HEK293 (cell line): Measurements from ENCODE around the gene RBM4.

ENCODE experiments used
- EGR2 ChIP-seq: fragments of 450-650 bp; formaldehyde crosslinking; IDR thresholded peaks from 2 replicates; pipeline ENCODE4 v1.5.1; 2016; ENCODE audit warnings: low read depth, missing biosample characterization, missing genetic modification characterization
- KLF10 ChIP-seq: fragments of 450-650 bp; IDR thresholded peaks from 2 replicates; pipeline ENCODE4 v1.5.1; 2018; ENCODE audit warnings: missing biosample characterization, mild to moderate bottlenecking, missing genetic modification characterization
- ZBTB1 ChIP-seq: fragments of 450-650 bp; formaldehyde crosslinking; IDR thresholded peaks from 2 replicates; pipeline ENCODE4 v1.5.1; 2016; ENCODE audit warnings: missing biosample characterization, missing genetic modification characterization
- ZNF112 ChIP-seq: fragments of 450-650 bp; formaldehyde crosslinking; IDR thresholded peaks from 2 replicates; pipeline ENCODE4 v1.5.0; 2017; ENCODE audit warnings: missing biosample characterization, missing genetic modification characterization
- ZNF132 ChIP-seq: fragments of 450-650 bp; formaldehyde crosslinking; IDR thresholded peaks from 2 replicates; pipeline ENCODE4 v1.5.1; 2017; ENCODE audit warnings: missing biosample characterization, missing genetic modification characterization, borderline replicate concordance
- ZNF133 ChIP-seq: fragments of 450-650 bp; formaldehyde crosslinking; IDR thresholded peaks from 2 replicates; pipeline ENCODE4 v1.5.1; 2016; ENCODE audit warnings: missing biosample characterization, missing genetic modification characterization
- ZNF248 ChIP-seq: fragments of 450-650 bp; formaldehyde crosslinking; IDR thresholded peaks from 2 replicates; pipeline ENCODE4 v1.5.1; 2017; ENCODE audit warnings: missing biosample characterization, missing genetic modification characterization
- ZNF266 ChIP-seq: fragments of 450-650 bp; formaldehyde crosslinking; IDR thresholded peaks from 2 replicates; pipeline ENCODE4 v1.5.1; 2016; ENCODE audit warnings: missing biosample characterization, missing genetic modification characterization, low read depth
- ZNF426 ChIP-seq: fragments of 450-650 bp; formaldehyde crosslinking; IDR thresholded peaks from 2 replicates; pipeline ENCODE4 v1.5.1; 2017; ENCODE audit warnings: missing biosample characterization, missing genetic modification characterization, mild to moderate bottlenecking, inconsistent platforms, moderate library complexity
- ZNF501 ChIP-seq: fragments of 450-650 bp; formaldehyde crosslinking; IDR thresholded peaks from 2 replicates; pipeline ENCODE4 v1.5.1; 2016; ENCODE audit warnings: missing biosample characterization, missing genetic modification characterization
- ZNF514 ChIP-seq: fragments of 450-650 bp; formaldehyde crosslinking; IDR thresholded peaks from 2 replicates; pipeline ENCODE4 v1.5.1; 2016; ENCODE audit warnings: missing biosample characterization, missing genetic modification characterization
- ZNF530 ChIP-seq: fragments of 450-650 bp; formaldehyde crosslinking; IDR thresholded peaks from 2 replicates; pipeline ENCODE4 v1.5.1; 2016; ENCODE audit warnings: low read depth, missing biosample characterization, missing genetic modification characterization
- ZNF571 ChIP-seq: fragments of 450-650 bp; formaldehyde crosslinking; IDR thresholded peaks from 2 replicates; pipeline ENCODE4 v1.5.0; 2017; ENCODE audit warnings: missing biosample characterization, missing genetic modification characterization
- ZNF658 ChIP-seq: fragments of 450-650 bp; formaldehyde crosslinking; IDR thresholded peaks from 2 replicates; pipeline ENCODE4; 2016; ENCODE audit warnings: missing biosample characterization, missing genetic modification characterization
- ZNF76 ChIP-seq: fragments of 450-650 bp; formaldehyde crosslinking; IDR thresholded peaks from 2 replicates; pipeline ENCODE4; 2016; ENCODE audit warnings: low read depth, missing biosample characterization, missing genetic modification characterization, borderline replicate concordance
- ZNF776 ChIP-seq: fragments of 450-650 bp; formaldehyde crosslinking; IDR thresholded peaks from 2 replicates; pipeline ENCODE4 v1.5.0; 2017; ENCODE audit warnings: missing biosample characterization, missing genetic modification characterization, borderline replicate concordance
- ZSCAN23 ChIP-seq: fragments of 450-650 bp; formaldehyde crosslinking; IDR thresholded peaks from 2 replicates; pipeline ENCODE4 v1.5.1; 2016; ENCODE audit warnings: missing biosample characterization, missing genetic modification characterization
- ZSCAN30 ChIP-seq: fragments of 450-650 bp; IDR thresholded peaks from 2 replicates; pipeline ENCODE4 v1.5.1; 2018; ENCODE audit warnings: missing biosample characterization, mild to moderate bottlenecking, missing genetic modification characterization, moderate library complexity
- TF ChIP-seq, protein P1 (sequence below): fragments of 450-650 bp; formaldehyde crosslinking; IDR thresholded peaks from 2 replicates; pipeline ENCODE4 v1.5.1; 2016; ENCODE audit warnings: missing biosample characterization, missing genetic modification characterization
- TF ChIP-seq, protein P2 (sequence below): fragments of 450-650 bp; formaldehyde crosslinking; IDR thresholded peaks from 2 replicates; pipeline ENCODE4 v1.5.1; 2016; ENCODE audit warnings: missing biosample characterization, missing genetic modification characterization
- TF ChIP-seq, protein P3 (sequence below): fragments of 450-650 bp; formaldehyde crosslinking; IDR thresholded peaks from 2 replicates; pipeline ENCODE4 v1.5.1; 2016; ENCODE audit warnings: missing biosample characterization, missing genetic modification characterization
- TF ChIP-seq, protein P4 (sequence below): fragments of 450-650 bp; formaldehyde crosslinking; IDR thresholded peaks from 2 replicates; pipeline ENCODE4 v1.5.1; 2016; ENCODE audit warnings: missing biosample characterization, missing genetic modification characterization
- TF ChIP-seq, protein P5 (sequence below): fragments of 450-650 bp; formaldehyde crosslinking; IDR thresholded peaks from 2 replicates; pipeline ENCODE4 v1.5.1; 2017; ENCODE audit warnings: missing biosample characterization, missing genetic modification characterization
- TF ChIP-seq, protein P6 (sequence below): fragments of 450-650 bp; formaldehyde crosslinking; IDR thresholded peaks from 2 replicates; pipeline ENCODE4 v1.5.1; 2016; ENCODE audit warnings: missing biosample characterization, missing genetic modification characterization, low read depth
- TF ChIP-seq, protein P7 (sequence below): IDR thresholded peaks from 2 replicates; pipeline ENCODE4 v1.6.1; 2011; ENCODE audit warnings: mild to moderate bottlenecking, low read depth, low read length, borderline replicate concordance
- TF ChIP-seq, protein P8 (sequence below): fragments of 450-650 bp; formaldehyde crosslinking; IDR thresholded peaks from 2 replicates; pipeline ENCODE4 v1.5.1; 2016; ENCODE audit warnings: missing biosample characterization, missing genetic modification characterization

Gene RBM4

DNA sequence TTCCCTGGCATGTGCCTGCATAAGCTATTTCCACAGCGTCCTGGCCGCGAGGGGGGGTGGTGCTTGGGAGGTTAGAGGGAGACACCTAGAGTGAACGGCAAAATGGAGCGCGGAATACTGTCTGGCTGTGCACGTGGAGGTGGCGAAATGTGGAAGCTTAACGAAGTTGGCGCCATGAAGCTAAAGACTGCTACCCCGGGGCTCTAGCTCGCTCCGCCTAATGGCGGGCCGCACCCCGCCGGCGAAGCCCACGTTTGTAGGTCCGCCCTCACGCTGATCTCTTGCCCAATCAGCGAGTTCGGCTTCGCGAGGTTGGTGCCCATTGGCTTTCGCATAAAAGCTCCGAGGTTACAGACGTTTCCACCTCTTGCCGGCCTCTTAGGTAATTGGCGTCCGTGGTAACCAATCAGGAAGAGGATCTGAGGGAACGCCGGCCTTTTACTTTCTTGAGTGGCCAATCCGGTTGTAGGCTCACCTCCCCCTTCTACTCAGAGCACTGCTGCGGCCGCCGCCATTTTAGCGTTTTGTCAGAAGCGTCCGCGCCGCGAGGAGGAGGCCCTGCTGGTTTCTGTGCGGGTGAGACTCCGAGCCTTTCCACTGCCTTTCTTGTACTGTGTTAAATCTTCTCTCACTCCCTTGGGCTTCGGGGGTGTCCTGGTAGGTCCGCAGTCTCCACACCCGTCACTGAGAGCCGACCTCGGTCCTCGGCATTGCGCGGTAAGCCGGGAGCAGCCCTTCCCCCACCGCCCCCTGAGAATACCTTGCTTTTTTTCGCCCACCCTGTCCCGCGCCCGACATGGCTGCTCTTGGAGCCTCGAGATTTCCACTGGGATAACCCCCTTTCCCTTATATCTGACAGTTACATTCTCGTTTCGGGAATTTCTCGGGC, at the start of gene RBM4 (continued):
- TF ChIP-seq, protein P1, sequence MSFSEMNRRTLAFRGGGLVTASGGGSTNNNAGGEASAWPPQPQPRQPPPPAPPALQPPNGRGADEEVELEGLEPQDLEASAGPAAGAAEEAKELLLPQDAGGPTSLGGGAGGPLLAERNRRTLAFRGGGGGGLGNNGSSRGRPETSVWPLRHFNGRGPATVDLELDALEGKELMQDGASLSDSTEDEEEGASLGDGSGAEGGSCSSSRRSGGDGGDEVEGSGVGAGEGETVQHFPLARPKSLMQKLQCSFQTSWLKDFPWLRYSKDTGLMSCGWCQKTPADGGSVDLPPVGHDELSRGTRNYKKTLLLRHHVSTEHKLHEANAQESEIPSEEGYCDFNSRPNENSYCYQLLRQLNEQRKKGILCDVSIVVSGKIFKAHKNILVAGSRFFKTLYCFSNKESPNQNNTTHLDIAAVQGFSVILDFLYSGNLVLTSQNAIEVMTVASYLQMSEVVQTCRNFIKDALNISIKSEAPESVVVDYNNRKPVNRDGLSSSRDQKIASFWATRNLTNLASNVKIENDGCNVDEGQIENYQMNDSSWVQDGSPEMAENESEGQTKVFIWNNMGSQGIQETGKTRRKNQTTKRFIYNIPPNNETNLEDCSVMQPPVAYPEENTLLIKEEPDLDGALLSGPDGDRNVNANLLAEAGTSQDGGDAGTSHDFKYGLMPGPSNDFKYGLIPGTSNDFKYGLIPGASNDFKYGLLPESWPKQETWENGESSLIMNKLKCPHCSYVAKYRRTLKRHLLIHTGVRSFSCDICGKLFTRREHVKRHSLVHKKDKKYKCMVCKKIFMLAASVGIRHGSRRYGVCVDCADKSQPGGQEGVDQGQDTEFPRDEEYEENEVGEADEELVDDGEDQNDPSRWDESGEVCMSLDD (tag by site-specific recombination) = peak; percentile 92
- TF ChIP-seq ZNF426 (tag by site-specific recombination) = no peak
- TF ChIP-seq ZNF530 (tag by site-specific recombination) = no peak
- TF ChIP-seq ZNF133 (tag by site-specific recombination) = no peak
- TF ChIP-seq ZNF776 (tag by site-specific recombination) = no peak
- TF ChIP-seq, protein P2, sequence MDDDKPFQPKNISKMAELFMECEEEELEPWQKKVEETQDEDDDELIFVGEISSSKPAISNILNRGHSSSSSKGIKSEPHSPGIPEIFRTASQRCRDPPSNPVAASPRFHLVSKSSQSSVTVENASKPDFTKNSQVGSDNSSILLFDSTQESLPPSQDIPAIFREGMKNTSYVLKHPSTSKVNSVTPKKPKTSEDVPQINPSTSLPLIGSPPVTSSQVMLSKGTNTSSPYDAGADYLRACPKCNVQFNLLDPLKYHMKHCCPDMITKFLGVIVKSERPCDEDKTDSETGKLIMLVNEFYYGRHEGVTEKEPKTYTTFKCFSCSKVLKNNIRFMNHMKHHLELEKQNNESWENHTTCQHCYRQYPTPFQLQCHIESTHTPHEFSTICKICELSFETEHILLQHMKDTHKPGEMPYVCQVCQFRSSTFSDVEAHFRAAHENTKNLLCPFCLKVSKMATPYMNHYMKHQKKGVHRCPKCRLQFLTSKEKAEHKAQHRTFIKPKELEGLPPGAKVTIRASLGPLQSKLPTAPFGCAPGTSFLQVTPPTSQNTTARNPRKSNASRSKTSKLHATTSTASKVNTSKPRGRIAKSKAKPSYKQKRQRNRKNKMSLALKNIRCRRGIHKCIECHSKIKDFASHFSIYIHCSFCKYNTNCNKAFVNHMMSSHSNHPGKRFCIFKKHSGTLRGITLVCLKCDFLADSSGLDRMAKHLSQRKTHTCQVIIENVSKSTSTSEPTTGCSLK (tag by site-specific recombination) = no peak
- TF ChIP-seq KLF10 = no peak
- TF ChIP-seq, protein P3, sequence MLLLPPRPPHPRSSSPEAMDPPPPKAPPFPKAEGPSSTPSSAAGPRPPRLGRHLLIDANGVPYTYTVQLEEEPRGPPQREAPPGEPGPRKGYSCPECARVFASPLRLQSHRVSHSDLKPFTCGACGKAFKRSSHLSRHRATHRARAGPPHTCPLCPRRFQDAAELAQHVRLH (tag by site-specific recombination) = 0 out of 2 replicates have a peak, but pooled peaks have one; percentile 60
- TF ChIP-seq ZNF266 = no peak
- 0 out of 2 replicates have a peak, but pooled peaks have one; percentile 14 for TF ChIP-seq ZNF76 (tag by site-specific recombination)
- TF ChIP-seq, protein P4, sequence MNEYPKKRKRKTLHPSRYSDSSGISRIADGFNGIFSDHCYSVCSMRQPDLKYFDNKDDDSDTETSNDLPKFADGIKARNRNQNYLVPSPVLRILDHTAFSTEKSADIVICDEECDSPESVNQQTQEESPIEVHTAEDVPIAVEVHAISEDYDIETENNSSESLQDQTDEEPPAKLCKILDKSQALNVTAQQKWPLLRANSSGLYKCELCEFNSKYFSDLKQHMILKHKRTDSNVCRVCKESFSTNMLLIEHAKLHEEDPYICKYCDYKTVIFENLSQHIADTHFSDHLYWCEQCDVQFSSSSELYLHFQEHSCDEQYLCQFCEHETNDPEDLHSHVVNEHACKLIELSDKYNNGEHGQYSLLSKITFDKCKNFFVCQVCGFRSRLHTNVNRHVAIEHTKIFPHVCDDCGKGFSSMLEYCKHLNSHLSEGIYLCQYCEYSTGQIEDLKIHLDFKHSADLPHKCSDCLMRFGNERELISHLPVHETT (tag by site-specific recombination) = peak; percentile 36; the same call in 1 of the 2 replicates
- TF ChIP-seq ZNF501 = peak; percentile 70
- peak; percentile 23 for TF ChIP-seq EGR2
- TF ChIP-seq ZSCAN23 (tag by site-specific recombination) = no peak
- no peak for TF ChIP-seq ZNF658 (tag by site-specific recombination)
- TF ChIP-seq, protein P5, sequence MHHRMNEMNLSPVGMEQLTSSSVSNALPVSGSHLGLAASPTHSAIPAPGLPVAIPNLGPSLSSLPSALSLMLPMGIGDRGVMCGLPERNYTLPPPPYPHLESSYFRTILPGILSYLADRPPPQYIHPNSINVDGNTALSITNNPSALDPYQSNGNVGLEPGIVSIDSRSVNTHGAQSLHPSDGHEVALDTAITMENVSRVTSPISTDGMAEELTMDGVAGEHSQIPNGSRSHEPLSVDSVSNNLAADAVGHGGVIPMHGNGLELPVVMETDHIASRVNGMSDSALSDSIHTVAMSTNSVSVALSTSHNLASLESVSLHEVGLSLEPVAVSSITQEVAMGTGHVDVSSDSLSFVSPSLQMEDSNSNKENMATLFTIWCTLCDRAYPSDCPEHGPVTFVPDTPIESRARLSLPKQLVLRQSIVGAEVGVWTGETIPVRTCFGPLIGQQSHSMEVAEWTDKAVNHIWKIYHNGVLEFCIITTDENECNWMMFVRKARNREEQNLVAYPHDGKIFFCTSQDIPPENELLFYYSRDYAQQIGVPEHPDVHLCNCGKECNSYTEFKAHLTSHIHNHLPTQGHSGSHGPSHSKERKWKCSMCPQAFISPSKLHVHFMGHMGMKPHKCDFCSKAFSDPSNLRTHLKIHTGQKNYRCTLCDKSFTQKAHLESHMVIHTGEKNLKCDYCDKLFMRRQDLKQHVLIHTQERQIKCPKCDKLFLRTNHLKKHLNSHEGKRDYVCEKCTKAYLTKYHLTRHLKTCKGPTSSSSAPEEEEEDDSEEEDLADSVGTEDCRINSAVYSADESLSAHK (tag by site-specific recombination) = 0 out of 2 replicates have a peak, but pooled peaks have one; percentile 38
- no peak for TF ChIP-seq ZNF514 (tag by site-specific recombination)
- no peak for TF ChIP-seq ZNF132 (tag by site-specific recombination)
- no peak for TF ChIP-seq ZNF248 (tag by site-specific recombination)
- no peak for TF ChIP-seq ZNF112 (tag by site-specific recombination)
- no peak for TF ChIP-seq ZNF571
- TF ChIP-seq, protein P6, sequence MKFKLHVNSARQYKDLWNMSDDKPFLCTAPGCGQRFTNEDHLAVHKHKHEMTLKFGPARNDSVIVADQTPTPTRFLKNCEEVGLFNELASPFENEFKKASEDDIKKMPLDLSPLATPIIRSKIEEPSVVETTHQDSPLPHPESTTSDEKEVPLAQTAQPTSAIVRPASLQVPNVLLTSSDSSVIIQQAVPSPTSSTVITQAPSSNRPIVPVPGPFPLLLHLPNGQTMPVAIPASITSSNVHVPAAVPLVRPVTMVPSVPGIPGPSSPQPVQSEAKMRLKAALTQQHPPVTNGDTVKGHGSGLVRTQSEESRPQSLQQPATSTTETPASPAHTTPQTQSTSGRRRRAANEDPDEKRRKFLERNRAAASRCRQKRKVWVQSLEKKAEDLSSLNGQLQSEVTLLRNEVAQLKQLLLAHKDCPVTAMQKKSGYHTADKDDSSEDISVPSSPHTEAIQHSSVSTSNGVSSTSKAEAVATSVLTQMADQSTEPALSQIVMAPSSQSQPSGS (tag by site-specific recombination) = no peak
- peak; percentile 68 for TF ChIP-seq ZSCAN30 (tag by site-specific recombination)
- no peak for TF ChIP-seq ZBTB1 (tag by site-specific recombination)
- TF ChIP-seq, protein P7, sequence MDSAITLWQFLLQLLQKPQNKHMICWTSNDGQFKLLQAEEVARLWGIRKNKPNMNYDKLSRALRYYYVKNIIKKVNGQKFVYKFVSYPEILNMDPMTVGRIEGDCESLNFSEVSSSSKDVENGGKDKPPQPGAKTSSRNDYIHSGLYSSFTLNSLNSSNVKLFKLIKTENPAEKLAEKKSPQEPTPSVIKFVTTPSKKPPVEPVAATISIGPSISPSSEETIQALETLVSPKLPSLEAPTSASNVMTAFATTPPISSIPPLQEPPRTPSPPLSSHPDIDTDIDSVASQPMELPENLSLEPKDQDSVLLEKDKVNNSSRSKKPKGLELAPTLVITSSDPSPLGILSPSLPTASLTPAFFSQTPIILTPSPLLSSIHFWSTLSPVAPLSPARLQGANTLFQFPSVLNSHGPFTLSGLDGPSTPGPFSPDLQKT = no peak
- TF ChIP-seq, protein P8, sequence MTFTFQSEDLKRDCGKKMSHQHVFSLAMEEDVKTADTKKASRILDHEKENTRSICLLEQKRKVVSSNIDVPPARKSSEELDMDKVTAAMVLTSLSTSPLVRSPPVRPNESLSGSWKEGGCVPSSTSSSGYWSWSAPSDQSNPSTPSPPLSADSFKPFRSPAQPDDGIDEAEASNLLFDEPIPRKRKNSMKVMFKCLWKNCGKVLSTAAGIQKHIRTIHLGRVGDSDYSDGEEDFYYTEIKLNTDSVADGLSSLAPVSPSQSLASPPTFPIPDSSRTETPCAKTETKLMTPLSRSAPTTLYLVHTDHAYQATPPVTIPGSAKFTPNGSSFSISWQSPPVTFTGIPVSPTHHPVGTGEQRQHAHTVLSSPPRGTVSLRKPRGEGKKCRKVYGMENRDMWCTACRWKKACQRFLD = no peak
